ENCODE results near the gene UBAC1. TPM values are rescaled to one million over a fixed set of nuclear protein-coding genes. Genes with fewer than 3 reads are reported as not detected.
A peak's percentile ranks its signal among the peaks of the same experiment; 100 is the strongest.

UBAC1 gene, protein sequence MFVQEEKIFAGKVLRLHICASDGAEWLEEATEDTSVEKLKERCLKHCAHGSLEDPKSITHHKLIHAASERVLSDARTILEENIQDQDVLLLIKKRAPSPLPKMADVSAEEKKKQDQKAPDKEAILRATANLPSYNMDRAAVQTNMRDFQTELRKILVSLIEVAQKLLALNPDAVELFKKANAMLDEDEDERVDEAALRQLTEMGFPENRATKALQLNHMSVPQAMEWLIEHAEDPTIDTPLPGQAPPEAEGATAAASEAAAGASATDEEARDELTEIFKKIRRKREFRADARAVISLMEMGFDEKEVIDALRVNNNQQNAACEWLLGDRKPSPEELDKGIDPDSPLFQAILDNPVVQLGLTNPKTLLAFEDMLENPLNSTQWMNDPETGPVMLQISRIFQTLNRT
- 10 to 100 TPM; 41.7 to 42.8 TPM for total RNA-seq

DNA sequence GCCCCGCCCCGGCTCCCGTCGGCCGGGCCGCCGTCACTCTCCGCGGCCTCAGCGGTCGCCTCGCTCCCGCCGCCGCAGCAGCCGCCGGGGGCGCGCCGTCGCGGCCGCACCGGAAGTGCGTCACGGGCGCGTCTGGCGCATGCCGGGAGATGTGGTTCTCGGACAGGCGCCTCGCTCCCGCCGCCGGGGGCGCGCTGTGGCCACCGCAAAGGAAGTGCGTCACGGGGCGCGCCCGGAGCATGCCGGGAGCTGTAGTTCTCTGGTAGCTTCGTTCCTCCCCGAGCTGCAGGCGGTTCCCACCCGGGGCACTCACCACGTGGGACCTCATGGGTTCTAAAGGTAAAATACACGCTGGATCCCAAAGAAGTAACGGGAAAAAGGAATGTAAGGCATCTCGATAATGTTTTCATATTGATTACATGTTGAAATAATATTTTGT is at the start of gene UBAC1:
Gene UBAC1 (minus strand): TSS at position 97 of the 439 bp plus-strand sequence. CDS start 211 bp downstream, outside the sequence.
- ChIA-PET POLR2A (interaction anchor here (0.7 to 0.9 kb wide), 2 partner anchors 32 to 36 kb away, joined by 3 to 4 read pairs; no protein-coding TSS in a partner anchor), CTCF (interaction anchor here (3.3 kb wide), 1 partner anchor 36 kb away, joined by 11 read pairs; no protein-coding TSS in a partner anchor)
- intact Hi-C loops (cut with DNase I, micrococcal nuclease): loop anchor here (1.0 to 5.0 kb wide), 21 partner anchors 22 to 1797 kb away; partner anchors contain the start of genes TMEM250 (in 2 of the 2), CAMSAP1 (in 1 of the 2), DNLZ (in 1 of the 2) and ENTR1 (in 1 of the 2)
- H3K27ac Mint-ChIP-seq: peak within 1 kb of the TSS; percentile 73
- H3K4me1 Mint-ChIP-seq: peaks cover 32% of the 10 kb centered on the region
- H3K36me3 Mint-ChIP-seq (ENCODE audit: low read depth): no peaks in the 10 kb centered on the region
- no peaks in the 10 kb centered on the region for H3K27me3 Mint-ChIP-seq
- H3K4me3 Mint-ChIP-seq: peak within 1 kb of the TSS; percentile 87
- ATAC-seq (peak; percentile 92), DNase-seq (peak; percentile 98)
- H3K9me3 Mint-ChIP-seq (ENCODE audit: low read depth): no peaks in the 10 kb centered on the region

DNA sequence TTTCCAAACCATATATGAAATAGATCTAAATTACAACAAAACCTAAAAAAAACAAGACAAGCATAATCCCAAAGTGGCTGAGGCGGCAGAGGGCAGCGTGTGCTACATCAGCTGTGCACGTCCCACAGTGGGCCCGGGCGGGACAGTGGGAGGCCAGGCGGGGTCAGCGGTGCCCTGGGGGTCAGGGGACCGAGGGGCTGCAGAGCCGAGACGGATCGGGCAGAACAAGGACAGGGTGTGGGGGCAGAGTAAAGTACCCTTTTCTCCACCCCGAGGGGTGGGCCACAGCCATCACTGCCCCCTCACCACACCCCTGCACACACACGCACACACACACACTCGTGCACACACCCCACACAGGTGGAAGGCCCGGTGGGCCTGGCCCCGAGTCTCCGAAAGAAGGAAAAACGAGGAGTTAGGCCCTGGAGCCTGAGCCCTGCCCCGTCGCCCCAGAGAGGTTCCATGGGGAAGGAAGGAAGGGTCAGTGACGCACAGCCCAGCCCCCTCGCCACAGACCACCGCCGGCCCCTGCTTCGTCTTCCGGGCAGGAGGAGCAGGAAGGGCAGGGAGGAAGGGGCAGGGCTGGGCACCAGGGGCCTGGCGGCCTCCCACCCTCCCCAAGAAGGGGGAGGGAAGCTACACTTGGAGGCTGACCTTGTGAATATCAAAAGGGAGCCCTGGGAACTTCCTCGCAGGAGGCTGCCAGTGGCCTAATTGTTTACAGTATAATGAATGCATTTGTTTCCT is 49.6 kb upstream of the UBAC1 start:
- Mint-ChIP-seq H3K27me3 (no peaks in the 10 kb centered on the region), H3K4me3 (no peak overlapping the region), H3K9me3 (ENCODE audit: low read depth) (no peaks in the 10 kb centered on the region), H3K27ac (no peak overlapping the region), H3K4me1 (no peaks in the 10 kb centered on the region), H3K36me3 (ENCODE audit: low read depth) (no peaks in the 10 kb centered on the region)
- ChIA-PET CTCF (no interaction called here), POLR2A (no interaction called here)
- intact Hi-C loops (cut with DNase I, micrococcal nuclease): no loop called here
- no peak for ATAC-seq
- no peak for DNase-seq

DNA sequence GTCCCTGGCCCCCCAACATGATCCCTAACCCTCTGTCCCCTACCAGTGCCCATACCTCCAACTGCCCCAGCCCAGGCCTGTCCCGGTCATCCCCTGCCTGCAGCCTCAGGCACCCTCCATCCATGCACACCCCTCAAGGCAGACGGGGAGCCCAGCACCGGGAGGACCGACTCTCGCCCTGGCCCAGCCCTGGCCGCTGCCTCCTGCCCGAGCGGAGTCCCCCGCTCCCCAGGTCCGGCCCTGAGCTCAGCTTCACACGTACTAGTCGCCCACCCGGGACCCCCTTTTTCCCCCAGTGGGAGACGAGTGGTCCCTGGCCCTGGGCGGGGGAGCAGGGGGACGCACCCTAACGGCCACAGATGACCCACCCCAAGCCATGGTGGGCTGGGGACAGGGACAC is 49.0 kb upstream of the UBAC1 start:
- H3K4me1 Mint-ChIP-seq: no peaks in the 10 kb centered on the region
- intact Hi-C loops (cut with DNase I, micrococcal nuclease): no loop called here
- CTCF ChIA-PET: no interaction called here

DNA sequence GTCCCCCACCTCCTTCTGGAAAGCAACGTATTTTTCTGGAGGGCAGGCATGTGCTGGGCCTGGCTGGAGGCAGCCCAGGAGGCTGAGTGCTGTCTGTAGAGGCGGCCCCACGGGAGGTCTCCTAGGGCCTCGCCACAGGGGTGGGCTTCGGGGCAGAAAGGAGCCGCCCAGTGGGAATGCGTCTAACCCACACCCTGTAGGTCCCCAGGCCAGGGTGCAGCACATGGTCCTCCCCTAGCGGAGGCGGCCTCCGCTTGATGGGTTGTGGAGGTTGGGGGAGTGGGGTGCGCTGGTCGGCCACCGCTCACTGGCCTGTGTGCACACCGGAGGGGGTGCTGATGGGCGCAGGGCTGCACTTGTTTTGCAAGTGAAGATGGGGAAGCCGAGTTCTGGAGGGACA is 48.3 kb upstream of the UBAC1 start:
- no peaks in the 10 kb centered on the region for H3K36me3 Mint-ChIP-seq (ENCODE audit: low read depth)
- no peaks in the 10 kb centered on the region for H3K27me3 Mint-ChIP-seq
- no peaks in the 10 kb centered on the region for H3K9me3 Mint-ChIP-seq (ENCODE audit: low read depth)
- CTCF ChIA-PET: no interaction called here
- H3K4me1 Mint-ChIP-seq: no peaks in the 10 kb centered on the region
- POLR2A ChIA-PET: no interaction called here
- ATAC-seq (no peak), DNase-seq (no peak)
- H3K27ac Mint-ChIP-seq: no peak overlapping the region
- no peak overlapping the region for H3K4me3 Mint-ChIP-seq
- intact Hi-C loops (cut with DNase I, micrococcal nuclease): no loop called here

More for the DNA sequence above, 49.0 kb upstream of the UBAC1 start:
- no peak for ATAC-seq
- POLR2A ChIA-PET: no interaction called here
- H3K36me3 Mint-ChIP-seq (ENCODE audit: low read depth): no peaks in the 10 kb centered on the region
- H3K27ac Mint-ChIP-seq: no peak overlapping the region
- H3K4me3 Mint-ChIP-seq: no peak overlapping the region
- no peaks in the 10 kb centered on the region for H3K27me3 Mint-ChIP-seq
- H3K9me3 Mint-ChIP-seq (ENCODE audit: low read depth): no peaks in the 10 kb centered on the region
- no peak for DNase-seq

DNA sequence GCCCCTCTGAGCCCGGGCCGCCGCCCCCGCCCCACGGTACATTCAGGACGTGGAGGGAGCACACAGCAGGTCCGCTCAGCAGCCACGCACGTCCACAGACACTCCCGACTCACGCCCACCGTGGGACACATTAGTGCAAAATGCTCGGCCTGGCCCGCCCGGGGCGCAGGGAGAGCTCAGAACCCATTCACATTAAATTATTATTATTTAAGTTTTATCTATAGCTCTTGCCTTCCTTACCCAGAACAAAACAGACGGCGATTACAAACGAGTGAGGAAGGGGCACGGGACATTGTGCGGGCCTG is 47.5 kb upstream of the UBAC1 start:
- Mint-ChIP-seq H3K27me3 (no peaks in the 10 kb centered on the region), H3K27ac (no peak overlapping the region), H3K9me3 (ENCODE audit: low read depth) (no peaks in the 10 kb centered on the region), H3K36me3 (ENCODE audit: low read depth) (no peaks in the 10 kb centered on the region), H3K4me1 (no peaks in the 10 kb centered on the region), H3K4me3 (no peak overlapping the region)
- DNase-seq (no peak), ATAC-seq (no peak)
- CTCF ChIA-PET: no interaction called here
- POLR2A ChIA-PET: no interaction called here
- intact Hi-C loops (cut with DNase I, micrococcal nuclease): no loop called here

DNA sequence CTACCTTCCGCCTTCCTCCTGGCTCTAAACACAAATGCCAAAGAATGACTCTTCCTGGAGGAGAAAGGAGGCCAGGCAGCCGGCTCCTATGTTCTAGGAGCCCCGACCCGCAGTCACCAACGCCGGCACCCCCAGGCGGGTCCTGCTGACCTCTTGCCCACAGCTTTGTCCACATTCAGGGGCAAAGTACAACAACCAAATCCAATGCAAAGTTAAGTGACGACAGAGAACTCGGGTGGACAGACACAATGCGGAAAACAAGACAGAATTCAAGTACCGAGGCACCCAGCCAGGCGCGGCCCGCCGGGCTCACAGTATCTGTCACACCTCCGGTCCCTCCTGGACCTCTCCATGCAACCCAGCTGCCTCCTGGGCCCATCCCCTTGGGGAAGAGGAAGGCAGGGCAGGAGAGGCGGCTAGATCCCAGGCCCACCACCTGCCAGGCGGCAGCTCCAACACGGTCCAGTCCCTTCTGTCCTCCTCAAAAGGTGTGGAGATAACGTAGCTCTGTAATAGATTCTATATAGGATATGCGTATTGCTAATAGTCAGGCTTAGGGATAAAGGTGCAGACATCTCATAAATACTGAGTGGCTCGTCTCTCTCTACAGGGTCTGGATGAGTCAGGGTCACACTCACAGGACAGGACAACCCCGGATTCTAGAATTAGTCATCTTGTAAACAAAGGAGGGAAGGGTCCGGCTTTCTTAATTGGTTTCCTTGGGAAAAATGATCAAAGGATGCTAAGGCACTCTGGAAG is 46.9 kb upstream of the UBAC1 start:
- ChIA-PET POLR2A (no interaction called here), CTCF (no interaction called here)
- H3K4me1 Mint-ChIP-seq: no peaks in the 10 kb centered on the region
- no peak overlapping the region for H3K4me3 Mint-ChIP-seq
- ATAC-seq (no peak), DNase-seq (no peak)
- H3K27ac Mint-ChIP-seq: no peak overlapping the region
- H3K27me3 Mint-ChIP-seq: no peaks in the 10 kb centered on the region
- intact Hi-C loops (cut with DNase I, micrococcal nuclease): no loop called here
- no peaks in the 10 kb centered on the region for H3K9me3 Mint-ChIP-seq (ENCODE audit: low read depth)
- H3K36me3 Mint-ChIP-seq (ENCODE audit: low read depth): no peaks in the 10 kb centered on the region

DNA sequence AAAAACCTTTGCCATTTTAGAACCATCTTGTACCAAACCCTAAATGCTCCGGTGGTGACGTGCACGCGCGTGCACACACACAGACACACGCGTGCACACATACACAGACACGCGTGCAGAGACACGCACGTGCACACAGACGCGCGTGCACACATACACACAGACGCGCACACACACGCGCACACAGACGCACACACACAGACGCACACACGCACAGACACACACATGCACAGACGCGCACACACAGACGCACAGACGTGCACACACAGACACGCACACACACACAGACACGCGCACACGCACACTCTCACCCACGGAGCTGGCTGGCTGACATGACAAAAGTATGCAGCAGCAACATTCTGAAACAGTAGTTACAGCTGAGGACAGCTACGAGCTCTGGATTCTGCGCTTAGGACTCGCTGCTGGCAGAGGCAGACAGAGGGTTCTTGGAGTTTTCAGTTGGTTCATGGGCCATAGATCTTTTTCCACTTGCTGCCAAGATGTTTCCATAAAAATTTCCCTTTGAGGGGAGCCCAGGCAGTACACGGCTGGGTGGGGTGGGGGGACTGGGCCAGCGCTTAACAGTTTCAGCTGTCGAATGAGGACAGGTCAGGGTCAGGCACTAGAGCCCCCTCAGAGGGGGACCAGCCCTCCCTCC is 46.2 kb upstream of the UBAC1 start:
- Mint-ChIP-seq H3K4me3 (no peak overlapping the region), H3K27me3 (no peaks in the 10 kb centered on the region), H3K4me1 (no peaks in the 10 kb centered on the region), H3K36me3 (ENCODE audit: low read depth) (no peaks in the 10 kb centered on the region), H3K27ac (no peak overlapping the region), H3K9me3 (ENCODE audit: low read depth) (no peaks in the 10 kb centered on the region)
- ChIA-PET POLR2A (interaction anchor here (0.6 kb wide), 1 partner anchor 835 kb away, joined by 4 read pairs; no protein-coding TSS in a partner anchor), CTCF (no interaction called here)
- DNase-seq (no peak), ATAC-seq (no peak)
- intact Hi-C loops (cut with DNase I, micrococcal nuclease): no loop called here

DNA sequence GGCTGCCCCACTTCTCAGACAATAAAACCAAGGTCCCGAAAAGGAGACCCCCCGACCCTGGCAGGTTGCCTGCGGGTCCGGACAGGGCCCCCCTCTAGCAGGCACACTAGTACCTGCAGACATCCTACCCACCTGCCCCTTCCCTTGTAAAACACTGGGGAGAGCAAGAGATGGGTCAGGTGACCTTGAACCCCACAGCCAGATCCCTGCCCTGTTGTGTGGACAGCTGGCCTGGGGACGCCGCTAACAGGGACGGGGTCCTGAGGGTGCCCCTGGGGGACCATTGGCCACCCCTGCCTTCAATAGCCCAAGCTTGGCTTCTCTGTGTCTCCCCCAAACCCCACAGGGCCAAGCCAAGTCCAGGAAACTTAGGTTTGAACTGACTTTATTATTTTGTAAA is 45.0 kb upstream of the UBAC1 start:
- intact Hi-C loops (cut with DNase I, micrococcal nuclease): no loop called here

DNA sequence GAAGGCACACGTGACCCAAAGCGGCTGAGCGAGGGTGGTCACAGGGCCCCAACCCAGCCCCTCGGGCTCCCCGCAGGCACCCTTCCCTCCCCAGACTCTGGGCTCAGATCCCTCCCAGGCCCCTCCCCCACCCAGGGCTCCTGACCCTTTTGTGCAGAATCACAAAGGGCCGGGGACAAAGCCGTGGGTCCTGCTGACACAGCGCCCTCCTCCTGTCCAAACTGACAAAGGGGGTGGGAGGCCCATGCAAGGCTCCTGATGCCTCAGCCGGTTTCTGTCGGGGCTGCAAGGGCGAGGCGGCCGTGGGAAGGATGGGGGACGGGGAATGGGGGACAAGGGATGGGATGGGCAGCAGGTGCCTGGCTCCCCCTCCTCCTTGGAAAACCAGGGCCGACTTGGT is 43.5 kb upstream of the UBAC1 start:
- Mint-ChIP-seq H3K4me1 (no peaks in the 10 kb centered on the region), H3K27me3 (no peaks in the 10 kb centered on the region), H3K4me3 (no peak overlapping the region), H3K9me3 (ENCODE audit: low read depth) (no peaks in the 10 kb centered on the region), H3K27ac (no peak overlapping the region), H3K36me3 (ENCODE audit: low read depth) (no peaks in the 10 kb centered on the region)
- DNase-seq: no peak
- ChIA-PET CTCF (no interaction called here), POLR2A (no interaction called here)
- intact Hi-C loops (cut with DNase I, micrococcal nuclease): no loop called here
- ATAC-seq: no peak

More for the DNA sequence above, 45.0 kb upstream of the UBAC1 start:
- CTCF ChIA-PET: no interaction called here
- no peaks in the 10 kb centered on the region for H3K4me1 Mint-ChIP-seq
- H3K27me3 Mint-ChIP-seq: no peaks in the 10 kb centered on the region
- no peak overlapping the region for H3K27ac Mint-ChIP-seq
- no peaks in the 10 kb centered on the region for H3K9me3 Mint-ChIP-seq (ENCODE audit: low read depth)
- H3K36me3 Mint-ChIP-seq (ENCODE audit: low read depth): no peaks in the 10 kb centered on the region
- POLR2A ChIA-PET: no interaction called here
- ATAC-seq (no peak), DNase-seq (no peak)
- no peak overlapping the region for H3K4me3 Mint-ChIP-seq

DNA sequence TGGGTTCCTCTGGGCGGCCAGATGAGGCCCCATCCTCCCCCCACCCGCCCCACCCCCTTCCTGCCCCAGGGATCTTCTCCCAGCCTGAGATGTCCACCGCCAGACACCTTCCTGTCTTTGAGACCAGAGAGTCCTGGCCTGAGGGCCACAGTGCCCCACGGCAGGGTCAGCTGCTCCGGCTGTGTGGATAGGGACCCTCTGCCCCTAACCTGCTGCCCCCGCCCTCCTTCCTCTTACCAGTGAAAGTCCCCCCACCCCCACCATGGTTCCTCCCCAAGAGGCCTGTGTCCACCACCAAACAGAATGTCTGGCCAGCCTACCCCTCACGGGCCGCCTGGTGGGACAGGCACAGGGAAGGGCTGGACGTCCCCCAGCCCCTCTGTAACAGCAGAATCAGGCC is 43.0 kb upstream of the UBAC1 start:
- no peaks in the 10 kb centered on the region for H3K4me1 Mint-ChIP-seq
- intact Hi-C loops (cut with DNase I, micrococcal nuclease): no loop called here
- CTCF ChIA-PET: no interaction called here

DNA sequence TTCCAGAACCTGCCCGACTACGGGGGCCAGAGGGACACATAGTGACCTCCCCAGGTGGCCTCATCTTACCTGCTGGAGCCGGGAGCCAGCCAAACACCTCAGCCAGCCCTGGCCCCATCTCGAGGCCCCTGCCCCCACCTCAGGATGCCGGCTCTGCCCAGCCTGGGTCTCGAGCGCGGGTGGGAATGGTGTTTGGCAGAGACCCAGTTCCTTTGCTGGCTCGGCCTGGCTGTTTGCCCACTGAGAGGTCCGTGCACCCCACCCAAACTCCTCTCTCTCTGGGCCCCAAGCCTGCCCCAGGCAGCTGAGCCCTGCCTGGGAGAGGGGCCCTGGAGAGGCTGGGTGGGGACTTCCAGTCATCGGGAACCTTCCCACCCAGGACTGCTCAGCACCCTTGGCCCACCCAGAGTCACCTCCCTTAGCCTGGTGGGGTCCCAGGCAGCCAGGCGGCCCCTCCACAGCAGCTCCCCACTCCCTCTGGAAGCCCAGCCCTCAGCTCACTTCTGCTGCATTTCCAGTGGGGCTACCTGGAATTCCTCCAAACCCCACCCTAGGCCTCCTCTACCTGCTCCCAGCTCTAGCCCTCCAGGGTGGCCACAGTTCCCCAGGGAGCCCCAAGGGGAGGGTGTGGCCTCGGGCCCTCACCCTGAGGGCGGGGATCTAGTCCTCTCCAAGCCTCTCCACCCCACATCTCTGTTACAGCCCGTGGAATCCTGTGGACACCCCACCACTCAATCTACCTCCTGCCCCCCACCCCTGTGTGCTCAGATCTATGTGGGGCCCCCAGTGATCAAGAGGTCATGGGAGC is 42.4 kb upstream of the UBAC1 start:
- intact Hi-C loops (cut with DNase I, micrococcal nuclease): no loop called here
- Mint-ChIP-seq H3K4me1 (no peaks in the 10 kb centered on the region), H3K9me3 (ENCODE audit: low read depth) (no peaks in the 10 kb centered on the region), H3K27ac (no peak overlapping the region), H3K4me3 (no peak overlapping the region), H3K36me3 (ENCODE audit: low read depth) (no peaks in the 10 kb centered on the region), H3K27me3 (no peaks in the 10 kb centered on the region)
- CTCF ChIA-PET: no interaction called here
- no peak for ATAC-seq
- POLR2A ChIA-PET: no interaction called here
- DNase-seq: no peak

More for the DNA sequence above, 43.0 kb upstream of the UBAC1 start:
- no peaks in the 10 kb centered on the region for H3K27me3 Mint-ChIP-seq
- no peak for DNase-seq
- no peak overlapping the region for H3K27ac Mint-ChIP-seq
- POLR2A ChIA-PET: no interaction called here
- H3K4me3 Mint-ChIP-seq: no peak overlapping the region
- H3K36me3 Mint-ChIP-seq (ENCODE audit: low read depth): no peaks in the 10 kb centered on the region
- no peaks in the 10 kb centered on the region for H3K9me3 Mint-ChIP-seq (ENCODE audit: low read depth)
- no peak for ATAC-seq

All from activated CD4-positive, alpha-beta T cell treated with anti-CD3 and anti-CD28 coated beads for 36 hours (primary cell).